Measurements from ENCODE around the gene ZMAT2.

- TF ChIP-seq CTCF (IDR thresholded peaks at IDR 0.05) (no peak), POLR2A (IDR thresholded peaks at IDR 0.05) (no peak)
Measured at GRCh38 chr5:140671472-140672125, 28.6 kb upstream of the ZMAT2 start.

Data from adrenal gland (tissue), 5 donors.